HCT116 (cell line): ENCODE results near the gene UPK2. TPM values are rescaled to one million over a fixed set of nuclear protein-coding genes. Genes with fewer than 3 reads are reported as not detected.

Experiments used
- ATAC-seq: fragments of 200-7000 bp; cut with Tn5 transposase; 2 replicates; pipeline ENCODE4 v1.9.1; 2020; ENCODE audit warnings: mild to moderate bottlenecking, moderate library complexity
- BruUV-seq: library from RNA; stranded (reverse); fragments of 400-500 nt; replicated peaks from 2 replicates; lab custom pipeline; 2021; lab: Mats Ljungman, UMichigan
- CTCF ChIA-PET: fragments of 300-600 bp; sonication (Branson Sonifier 250); formaldehyde crosslinking; loops from one replicate; lab custom pipeline; 2021; ENCODE audit warnings: antibody characterized with exemption; lab: Charles Lee
- POLR2A ChIA-PET: fragments of 300-600, 350-600 bp; sonication (Branson Sonifier 250); formaldehyde crosslinking; loops from one replicate; lab custom pipeline; 2021; ENCODE audit warnings: antibody characterized with exemption; lab: Charles Lee
- RAD21 ChIA-PET, 2 experiments: fragments of 300-600 bp; sonication (Branson Sonifier 250); formaldehyde crosslinking; loops; one replicate each; lab custom pipeline; 2023; ENCODE audit warnings: low total read pairs in 2 of 2; ENCODE audit not compliant: uncharacterized antibody in 2 of 2, unreplicated experiment in 2 of 2, low non-redundant PET in 1 of 2; lab: Charles Lee
- DNase-seq: peaks from one replicate; pipeline ENCODE4 v3.0.0-alpha.2; 2010; ENCODE audit warnings: low read depth, low spot score
- H2AFZ ChIP-seq: fragments of 200-600 bp; shearing (Covaris generic), sonication (generic); 2 replicates; pipeline ENCODE4 v1.6.1; 2017; ENCODE audit warnings: low read depth, mixed run types, mixed read lengths, antibody characterized with exemption, low read length; ENCODE audit not compliant: poor library complexity, severe bottlenecking
- H3K27ac ChIP-seq: 2 replicates; pipeline ENCODE4 v1.5.1; 2012; ENCODE audit warnings: low read depth, low read length
- H3K27me3 ChIP-seq: fragments of 200-600 bp; sonication (generic); 2 replicates; pipeline ENCODE4 v1.6.1; 2016; ENCODE audit warnings: mixed run types, low read length, mixed read lengths; ENCODE audit not compliant: insufficient read depth
- H3K36me3 ChIP-seq, 2 experiments: fragments of 200-500 bp in 1 of 2; fragments of 200-600 bp in 1 of 2; sonication (Bioruptor generic) in 1 of 2; sonication (generic) in 1 of 2; 2 replicates each; pipeline versions ENCODE4 v1.5.1 to v1.6.1; 2014 to 2016; ENCODE audit warnings: low read length in 2 of 2, inconsistent platforms in 1 of 2, mixed read lengths in 1 of 2, mixed run types in 1 of 2; ENCODE audit not compliant: insufficient read depth in 2 of 2, control insufficient read depth in 1 of 2
- H3K4me1 ChIP-seq, 2 experiments: fragments of 200-600 bp in 1 of 2; sonication (generic) in 1 of 2; 2 replicates each; pipeline versions ENCODE4 v1.5.1 to v1.6.1; 2012 to 2017; ENCODE audit warnings: low read length in 2 of 2, inconsistent platforms in 1 of 2, mild to moderate bottlenecking in 1 of 2, mixed read lengths in 1 of 2, mixed run types in 1 of 2, moderate library complexity in 1 of 2; ENCODE audit not compliant: insufficient read depth in 2 of 2, control insufficient read depth in 1 of 2
- H3K4me2 ChIP-seq: fragments of 200-600 bp; sonication (generic); 2 replicates; pipeline ENCODE4 v1.6.1; 2017; ENCODE audit warnings: mixed run types, low read length, mixed read lengths
- H3K4me3 ChIP-seq, 2 experiments: fragments of 200-600 bp in 1 of 2; sonication (generic) in 1 of 2; replicated peaks in 1 of 2; 2 replicates each; pipeline ENCODE4 v1.5.1; 2011 to 2016; ENCODE audit warnings: low read length in 2 of 2, control low read depth in 1 of 2, low read depth in 1 of 2, mild to moderate bottlenecking in 1 of 2, mixed read lengths in 1 of 2, mixed run types in 1 of 2
- H3K79me2 ChIP-seq: fragments of 200-600 bp; sonication (generic); 2 replicates; pipeline ENCODE4 v1.6.1; 2017; ENCODE audit warnings: mild to moderate bottlenecking, mixed run types, low read length, moderate library complexity, mixed read lengths; ENCODE audit not compliant: insufficient read depth
- H3K9ac ChIP-seq: fragments of 200-600 bp; sonication (generic); 2 replicates; pipeline ENCODE4 v1.6.1; 2016; ENCODE audit warnings: low read length, mixed read lengths
- H3K9me2 ChIP-seq: fragments of 200-600 bp; sonication (generic), shearing (Covaris generic); 2 replicates; pipeline ENCODE4 v1.6.1; 2017; ENCODE audit warnings: mixed run types, mild to moderate bottlenecking, moderate library complexity; ENCODE audit not compliant: insufficient read depth
- H3K9me3 ChIP-seq, 2 experiments: fragments of 200-500 bp in 1 of 2; fragments of 200-600 bp in 1 of 2; sonication (Bioruptor generic) in 1 of 2; sonication (generic) in 1 of 2; 2 replicates each; pipeline ENCODE4 v1.6.1; 2014 to 2017; ENCODE audit warnings: low read length in 2 of 2, mixed read lengths in 2 of 2, inconsistent platforms in 1 of 2, low read depth in 1 of 2, mild to moderate bottlenecking in 1 of 2, mixed run types in 1 of 2, moderate library complexity in 1 of 2; ENCODE audit not compliant: control insufficient read depth in 1 of 2, insufficient read depth in 1 of 2
- H4K20me1 ChIP-seq: fragments of 200-600 bp; sonication (generic), shearing (Covaris generic); 2 replicates; pipeline ENCODE4 v1.6.1; 2017; ENCODE audit warnings: mixed run types, mild to moderate bottlenecking, moderate library complexity; ENCODE audit not compliant: insufficient read depth
- ATF3 ChIP-seq: IDR thresholded peaks from 2 replicates; pipeline ENCODE4 v1.6.1; 2012
- EGR1 ChIP-seq: IDR thresholded peaks from 2 replicates; pipeline ENCODE4 v1.6.1; 2012; ENCODE audit warnings: low read depth
- ELF1 ChIP-seq: IDR thresholded peaks from 2 replicates; pipeline ENCODE4 v1.6.1; 2012; ENCODE audit warnings: low read depth, borderline replicate concordance
- EZH2 ChIP-seq: fragments of 200-600 bp; sonication (generic); IDR thresholded peaks from 2 replicates; pipeline ENCODE4 v1.6.1; 2017; ENCODE audit warnings: antibody characterized with exemption, mixed run types
- EZH2phosphoT487 ChIP-seq: fragments of 200-600 bp; IDR thresholded peaks from 2 replicates; pipeline ENCODE4 v1.6.1; 2018; ENCODE audit warnings: antibody characterized with exemption, borderline replicate concordance
- FOSL1 ChIP-seq: IDR thresholded peaks from 2 replicates; pipeline ENCODE4 v1.6.1; 2012; ENCODE audit warnings: low read depth
- JUND ChIP-seq: IDR thresholded peaks from 2 replicates; pipeline ENCODE4 v1.6.1; 2012
- POLR2AphosphoS5 ChIP-seq: IDR thresholded peaks from 2 replicates; pipeline ENCODE4 v1.6.1; 2011; ENCODE audit warnings: mild to moderate bottlenecking, low read depth, low read length, moderate library complexity
- SIN3A ChIP-seq: IDR thresholded peaks from 2 replicates; pipeline ENCODE4 v1.6.1; 2012; ENCODE audit warnings: low read depth
- SP1 ChIP-seq: IDR thresholded peaks from 2 replicates; pipeline ENCODE4 v1.6.1; 2012; ENCODE audit warnings: low read depth
- ZFX ChIP-seq: fragments of 450-650 bp; IDR thresholded peaks from 2 replicates; pipeline ENCODE4 v1.6.1; 2017
- ZNF274 ChIP-seq: fragments of 200-500 bp; sonication (Bioruptor generic); IDR thresholded peaks from 2 replicates; pipeline ENCODE4 v1.6.1; 2014; ENCODE audit warnings: mild to moderate bottlenecking, low read depth, low read length, inconsistent platforms
- intact Hi-C: fragments of 100-400 bp; cut with micrococcal nuclease; formaldehyde crosslinking; loops from 2 replicates; pipeline ENCODE4 v1.10.0; 2022
- total RNA-seq: library from RNA; stranded (reverse); gene quantifications from one replicate; pipeline ENCODE4 v1.2.1, GENCODE V29; 2021; ENCODE audit not compliant: unreplicated experiment
- TF ChIP-seq, protein P1 (sequence below): IDR thresholded peaks from 2 replicates; pipeline ENCODE4 v1.6.1; 2012
- TF ChIP-seq, protein P2 (sequence below): IDR thresholded peaks from 2 replicates; pipeline ENCODE4 v1.6.1; 2012; ENCODE audit warnings: low read depth

Gene UPK2
- total RNA-seq, 1 experiment from 2014 or later: 0.42 TPM

- Histone ChIP-seq H3K79me2 (no peaks in the 10 kb centered on the region), H3K36me3 (no peaks in the 10 kb centered on the region), H3K4me2 (no peak overlapping the region), H2AFZ (no peak overlapping the region), H3K9me2 (no peaks in the 10 kb centered on the region), H3K9ac (no peak overlapping the region), H4K20me1 (no peaks in the 10 kb centered on the region), H3K4me1 (peaks cover 37 to 64% of the 10 kb centered on the region in 2 experiments), H3K4me3 (no peak overlapping the region), H3K9me3 (no peaks in the 10 kb centered on the region), H3K27ac (no peak overlapping the region), H3K27me3 (no peaks in the 10 kb centered on the region)
- TF ChIP-seq ZNF274: no peak
- no peak for TF ChIP-seq POLR2AphosphoS5
- TF ChIP-seq, protein P1, sequence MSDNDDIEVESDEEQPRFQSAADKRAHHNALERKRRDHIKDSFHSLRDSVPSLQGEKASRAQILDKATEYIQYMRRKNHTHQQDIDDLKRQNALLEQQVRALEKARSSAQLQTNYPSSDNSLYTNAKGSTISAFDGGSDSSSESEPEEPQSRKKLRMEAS: no peak
- no peak for TF ChIP-seq EZH2phosphoT487
- TF ChIP-seq SP1: no peak
- no peak for TF ChIP-seq FOSL1
- no peak for TF ChIP-seq JUND
- TF ChIP-seq SIN3A: no peak
- no peak for TF ChIP-seq ZFX
- no peak for TF ChIP-seq ELF1
- TF ChIP-seq, protein P2, sequence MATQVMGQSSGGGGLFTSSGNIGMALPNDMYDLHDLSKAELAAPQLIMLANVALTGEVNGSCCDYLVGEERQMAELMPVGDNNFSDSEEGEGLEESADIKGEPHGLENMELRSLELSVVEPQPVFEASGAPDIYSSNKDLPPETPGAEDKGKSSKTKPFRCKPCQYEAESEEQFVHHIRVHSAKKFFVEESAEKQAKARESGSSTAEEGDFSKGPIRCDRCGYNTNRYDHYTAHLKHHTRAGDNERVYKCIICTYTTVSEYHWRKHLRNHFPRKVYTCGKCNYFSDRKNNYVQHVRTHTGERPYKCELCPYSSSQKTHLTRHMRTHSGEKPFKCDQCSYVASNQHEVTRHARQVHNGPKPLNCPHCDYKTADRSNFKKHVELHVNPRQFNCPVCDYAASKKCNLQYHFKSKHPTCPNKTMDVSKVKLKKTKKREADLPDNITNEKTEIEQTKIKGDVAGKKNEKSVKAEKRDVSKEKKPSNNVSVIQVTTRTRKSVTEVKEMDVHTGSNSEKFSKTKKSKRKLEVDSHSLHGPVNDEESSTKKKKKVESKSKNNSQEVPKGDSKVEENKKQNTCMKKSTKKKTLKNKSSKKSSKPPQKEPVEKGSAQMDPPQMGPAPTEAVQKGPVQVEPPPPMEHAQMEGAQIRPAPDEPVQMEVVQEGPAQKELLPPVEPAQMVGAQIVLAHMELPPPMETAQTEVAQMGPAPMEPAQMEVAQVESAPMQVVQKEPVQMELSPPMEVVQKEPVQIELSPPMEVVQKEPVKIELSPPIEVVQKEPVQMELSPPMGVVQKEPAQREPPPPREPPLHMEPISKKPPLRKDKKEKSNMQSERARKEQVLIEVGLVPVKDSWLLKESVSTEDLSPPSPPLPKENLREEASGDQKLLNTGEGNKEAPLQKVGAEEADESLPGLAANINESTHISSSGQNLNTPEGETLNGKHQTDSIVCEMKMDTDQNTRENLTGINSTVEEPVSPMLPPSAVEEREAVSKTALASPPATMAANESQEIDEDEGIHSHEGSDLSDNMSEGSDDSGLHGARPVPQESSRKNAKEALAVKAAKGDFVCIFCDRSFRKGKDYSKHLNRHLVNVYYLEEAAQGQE: no peak
- no peak for TF ChIP-seq EGR1
- no peak for TF ChIP-seq ATF3
- no peak for TF ChIP-seq EZH2
- DNase-seq (no peak), ATAC-seq (no peak)
- BruUV-seq: no TSS peak
- intact Hi-C loops: no loop called here
- RAD21 ChIA-PET: no interaction called here
- POLR2A ChIA-PET: interaction anchor here (0.9 to 1.3 kb wide), 2 partner anchors 24 to 26 kb away, joined by 3 read pairs; no protein-coding TSS in a partner anchor
- CTCF ChIA-PET: interaction anchor here (0.7 to 1.0 kb wide), 2 partner anchors 16 to 246 kb away, joined by 4 to 5 read pairs; no protein-coding TSS in a partner anchor
These were observed 20.7 kb upstream of the UPK2 start for GRCh38 chr11:118935376-118935775.
